Small intestine (tissue), 7 donors: ENCODE data around the gene SP110. TPM values are rescaled to one million over a fixed set of nuclear protein-coding genes. Genes with fewer than 3 reads are reported as not detected.

Experiments
- DNase-seq, 2 donors: peaks; one replicate each; pipeline versions ENCODE4 v3.0.0 to v3.0.0-alpha.2; 2013
- FAIRE-seq: peaks from 2 replicates; lab custom pipeline; 2012; peaks lifted over from hg19 to GRCh38; lab: Jason Lieb, UNC
- H3K27ac ChIP-seq, 3 donors: one replicate each; pipeline ENCODE4 v1.5.1; 2013; ENCODE audit warnings: low read length in 2 of 3, mild to moderate bottlenecking in 2 of 3, control low read depth in 1 of 3, inconsistent platforms in 1 of 3, low read depth in 1 of 3, moderate library complexity in 1 of 3
- H3K27me3 ChIP-seq, 3 donors: one replicate each; pipeline ENCODE4 v1.6.1; 2013; ENCODE audit warnings: low read length in 3 of 3, inconsistent platforms in 1 of 3; ENCODE audit not compliant: control insufficient read depth in 3 of 3, insufficient read depth in 3 of 3
- H3K36me3 ChIP-seq, 3 donors: one replicate each; pipeline ENCODE4 v1.6.1; 2013; ENCODE audit warnings: low read length in 3 of 3, inconsistent platforms in 1 of 3, low read depth in 1 of 3, mild to moderate bottlenecking in 1 of 3, moderate library complexity in 1 of 3; ENCODE audit not compliant: control insufficient read depth in 3 of 3, insufficient read depth in 2 of 3
- H3K4me1 ChIP-seq, 3 donors: one replicate each; pipeline ENCODE4 v1.6.1; 2013; ENCODE audit warnings: low read length in 2 of 3, inconsistent platforms in 1 of 3, low read depth in 1 of 3, mild to moderate bottlenecking in 1 of 3, moderate library complexity in 1 of 3; ENCODE audit not compliant: control insufficient read depth in 3 of 3, insufficient read depth in 2 of 3
- H3K4me3 ChIP-seq, 3 donors: one replicate each; pipeline ENCODE4 v1.5.1; 2013; ENCODE audit warnings: low read length in 3 of 3, control low read depth in 1 of 3, inconsistent platforms in 1 of 3, low read depth in 1 of 3, mild to moderate bottlenecking in 1 of 3, moderate library complexity in 1 of 3
- H3K9me3 ChIP-seq, 2 donors: one replicate each; pipeline ENCODE4 v1.6.1; 2013; ENCODE audit warnings: low read depth in 1 of 2, low read length in 1 of 2; ENCODE audit not compliant: control insufficient read depth in 2 of 2, insufficient read depth in 1 of 2
- WGBS, 3 donors: extraction: QIAGEN DNeasy Blood & Tissue Kit; methylation state at CpG; one replicate each; pipeline ENCODE4 v1.1.7; 2013; 5-methylcytosine and 5-hydroxymethylcytosine counted together
- polyA plus RNA-seq, 4 donors: library from polyadenylated mRNA; stranded (reverse) in 3 of 4; unstranded in 1 of 4; fragments of 200-250 nt in 3 of 4; fragments of 120-200 nt in 1 of 4; gene quantifications; one replicate each; pipeline versions ENCODE4 v1.2.1 to v1.2.3, GENCODE V29; 2013
- donor health status: healthy with polysubstance abuse.
- donor health status: control.
- donor health status: control.
- donor health status: Bipolar disorder and iron deficiency.
- donor health status: healthy.

Gene SP110
- polyA plus RNA-seq, 4 donors: 11.2 to 13.7 (median 11.7) TPM

GRCh38 chr2:230203110-230203676 is 16.6 kb downstream of the SP110 start:
- Histone ChIP-seq H3K9me3 (peaks cover 0 to 3% of the 10 kb centered on the region in 2 donors), H3K36me3 (peaks cover 13 to 20% (median 19%) of the 10 kb centered on the region in 3 donors), H3K27me3 (no peaks in the 10 kb centered on the region), H3K4me3 (no peak overlapping the region), H3K4me1 (no peaks in the 10 kb centered on the region), H3K27ac (no peak overlapping the region)
- WGBS, 3 donors: 91 to 95% (median 94%) methylated on average over 15 of the region's 15 CpGs
- DNase-seq: no peak
- FAIRE-seq: no peak

GRCh38 chr2:230202430-230203109 is 17.2 kb downstream of the SP110 start:
- 80 to 86% (median 81%) methylated on average over 10 of the region's 10 CpGs for WGBS, 3 donors
- no peaks in the 10 kb centered on the region for H3K27me3 ChIP-seq
- H3K4me1 ChIP-seq: no peaks in the 10 kb centered on the region
- H3K27ac ChIP-seq: no peak overlapping the region
- H3K4me3 ChIP-seq: no peak overlapping the region
- peaks cover 0 to 7% of the 10 kb centered on the region in 2 donors for H3K9me3 ChIP-seq
- FAIRE-seq: no peak
- H3K36me3 ChIP-seq: peaks cover 14 to 18% (median 16%) of the 10 kb centered on the region in 3 donors
- DNase-seq: no peak

GRCh38 chr2:230184727-230185578 is 34.8 kb downstream of the SP110 start:
- peak in 1 of 2 donors; percentile 5 for DNase-seq
- Histone ChIP-seq H3K9me3 (no peaks in the 10 kb centered on the region), H3K4me1 (no peaks in the 10 kb centered on the region), H3K27me3 (no peaks in the 10 kb centered on the region), H3K27ac (no peak overlapping the region), H3K36me3 (peaks cover 2 to 16% (median 6%) of the 10 kb centered on the region in 3 donors), H3K4me3 (no peak overlapping the region)
- 52 to 64% (median 60%) methylated on average over 10 of the region's 10 CpGs for WGBS, 3 donors
- no peak for FAIRE-seq

- DNase-seq (no peak), FAIRE-seq (no peak)
- Histone ChIP-seq H3K27ac (no peak overlapping the region), H3K4me1 (no peaks in the 10 kb centered on the region), H3K4me3 (no peak overlapping the region), H3K27me3 (no peaks in the 10 kb centered on the region), H3K36me3 (peaks cover 11 to 23% (median 17%) of the 10 kb centered on the region in 3 donors), H3K9me3 (no peaks in the 10 kb centered on the region)
- WGBS, 3 donors: 87 to 95% (median 87%) methylated on average over 2 of the region's 2 CpGs
Observed at GRCh38 chr2:230181195-230181594, 38.6 kb downstream of the SP110 start.

GRCh38 chr2:230179907-230180306 is 39.9 kb downstream of the SP110 start:
- no peak for FAIRE-seq
- no peak for DNase-seq
- Histone ChIP-seq H3K36me3 (peaks cover 13 to 28% (median 19%) of the 10 kb centered on the region in 3 donors), H3K4me1 (no peaks in the 10 kb centered on the region), H3K27ac (no peak overlapping the region), H3K9me3 (no peaks in the 10 kb centered on the region), H3K4me3 (no peak overlapping the region), H3K27me3 (no peaks in the 10 kb centered on the region)
- 89 to 90% (median 90%) methylated on average over 7 of the region's 7 CpGs for WGBS, 3 donors

- no peaks in the 10 kb centered on the region for H3K27me3 ChIP-seq
- no peak for FAIRE-seq
- no peak overlapping the region for H3K4me3 ChIP-seq
- H3K9me3 ChIP-seq: no peaks in the 10 kb centered on the region
- no peak for DNase-seq
- no peaks in the 10 kb centered on the region for H3K4me1 ChIP-seq
- H3K36me3 ChIP-seq: peaks cover 12 to 26% (median 19%) of the 10 kb centered on the region in 3 donors
- WGBS, 3 donors: 84 to 92% (median 92%) methylated on average over 7 of the region's 7 CpGs
- H3K27ac ChIP-seq: no peak overlapping the region
Observed at GRCh38 chr2:230178546-230179485, 41.0 kb downstream of the SP110 start.

- H3K27ac ChIP-seq: no peak overlapping the region
- 78 to 83% (median 82%) methylated on average over 3 of the region's 3 CpGs for WGBS, 3 donors
- no peak for FAIRE-seq
Observed at GRCh38 chr2:230176996-230177395, 42.8 kb downstream of the SP110 start.

More at GRCh38 chr2:230176996-230177395, 42.8 kb downstream of the SP110 start:
- peaks cover 9 to 26% (median 19%) of the 10 kb centered on the region in 3 donors for H3K36me3 ChIP-seq
- H3K4me3 ChIP-seq: no peak overlapping the region
- DNase-seq: no peak
- H3K27me3 ChIP-seq: no peaks in the 10 kb centered on the region
- no peaks in the 10 kb centered on the region for H3K4me1 ChIP-seq
- no peaks in the 10 kb centered on the region for H3K9me3 ChIP-seq
